Measurements from ENCODE around the gene WDR27. TPM values are rescaled to one million over a fixed set of nuclear protein-coding genes. Genes with fewer than 3 reads are reported as not detected.

The WDR27 gene
- total and polyA plus RNA-seq, 2 donors from 2014 or later, result 12.3 to 45.0 TPM

- FAIRE-seq (no peak), DNase-seq (no peak)
- Histone ChIP-seq H3K9ac (ENCODE audit: low read length in 3 of 3) (no peak overlapping the region), H3K27me3 (ENCODE audit: control insufficient read depth, insufficient read depth, low read length) (no peaks in the 10 kb centered on the region), H3K4me3 (ENCODE audit: low read length in 3 of 3) (no peak overlapping the region), H3K36me3 (ENCODE audit: control insufficient read depth in 2 of 3, insufficient read depth in 3 of 3, low read length in 3 of 3) (no peaks in the 10 kb centered on the region), H3K4me1 (ENCODE audit: control insufficient read depth in 2 of 3, insufficient read depth in 2 of 3, low read depth in 1 of 3, low read length in 3 of 3) (no peaks in the 10 kb centered on the region), H3K9me3 (ENCODE audit: control insufficient read depth in 2 of 3, insufficient read depth in 1 of 3, low read length in 3 of 3) (no peaks in the 10 kb centered on the region), H3K27ac (ENCODE audit: low read depth in 2 of 2, low read length in 2 of 2) (no peak overlapping the region)
- TF ChIP-seq CTCF (IDR thresholded peaks at IDR 0.05; ENCODE audit: borderline replicate concordance, extremely low read depth, insufficient read depth), result no peak
- intact Hi-C loops (cut with DNase I), result no loop called here
Observed at GRCh38 chr6:169583886-169584541, 117.8 kb downstream of the WDR27 start.

GRCh38 chr6:169579407-169580111, 122.3 kb downstream of the WDR27 start:
- no peaks in the 10 kb centered on the region for H3K36me3 ChIP-seq (ENCODE audit: control insufficient read depth in 2 of 3, insufficient read depth in 3 of 3, low read length in 3 of 3)
- H3K9ac ChIP-seq (ENCODE audit: low read length in 3 of 3), result no peak overlapping the region
- H3K27ac ChIP-seq (ENCODE audit: low read depth in 2 of 2, low read length in 2 of 2), result no peak overlapping the region
- H3K9me3 ChIP-seq (ENCODE audit: control insufficient read depth in 2 of 3, insufficient read depth in 1 of 3, low read length in 3 of 3), result no peaks in the 10 kb centered on the region
- intact Hi-C loops (cut with DNase I), result no loop called here
- no peak overlapping the region for H3K4me3 ChIP-seq (ENCODE audit: low read length in 3 of 3)
- TF ChIP-seq CTCF (IDR thresholded peaks at IDR 0.05; ENCODE audit: borderline replicate concordance, extremely low read depth, insufficient read depth), result no peak
- FAIRE-seq (no peak), DNase-seq (no peak)
- H3K4me1 ChIP-seq (ENCODE audit: control insufficient read depth in 2 of 3, insufficient read depth in 2 of 3, low read depth in 1 of 3, low read length in 3 of 3), result no peaks in the 10 kb centered on the region
- H3K27me3 ChIP-seq (ENCODE audit: control insufficient read depth, insufficient read depth, low read length), result no peaks in the 10 kb centered on the region

GRCh38 chr6:169577974-169578373, 123.9 kb downstream of the WDR27 start:
- intact Hi-C loops (cut with DNase I), result no loop called here
- no peaks in the 10 kb centered on the region for H3K27me3 ChIP-seq (ENCODE audit: control insufficient read depth, insufficient read depth, low read length)
- no peak overlapping the region for H3K4me3 ChIP-seq (ENCODE audit: low read length in 3 of 3)
- TF ChIP-seq CTCF (IDR thresholded peaks at IDR 0.05; ENCODE audit: borderline replicate concordance, extremely low read depth, insufficient read depth), result no peak
- FAIRE-seq (no peak), DNase-seq (peak in 1 of 5 donors; percentile 22)
- no peaks in the 10 kb centered on the region for H3K9me3 ChIP-seq (ENCODE audit: control insufficient read depth in 2 of 3, insufficient read depth in 1 of 3, low read length in 3 of 3)
- no peak overlapping the region for H3K27ac ChIP-seq (ENCODE audit: low read depth in 2 of 2, low read length in 2 of 2)
- H3K4me1 ChIP-seq (ENCODE audit: control insufficient read depth in 2 of 3, insufficient read depth in 2 of 3, low read depth in 1 of 3, low read length in 3 of 3), result no peaks in the 10 kb centered on the region
- H3K36me3 ChIP-seq (ENCODE audit: control insufficient read depth in 2 of 3, insufficient read depth in 3 of 3, low read length in 3 of 3), result no peaks in the 10 kb centered on the region
- H3K9ac ChIP-seq (ENCODE audit: low read length in 3 of 3), result no peak overlapping the region

Measured in kidney (tissue), 14 donors.